Endometrium (tissue), 2 donors: ENCODE measurements around the gene KLF13.

Experiments used
- FAIRE-seq: peaks from 2 replicates; lab custom pipeline; 2012; peaks lifted over from hg19 to GRCh38; lab: Jason Lieb, UNC
- donor health status: control.
- donor health status: control.

Gene KLF13

DNA sequence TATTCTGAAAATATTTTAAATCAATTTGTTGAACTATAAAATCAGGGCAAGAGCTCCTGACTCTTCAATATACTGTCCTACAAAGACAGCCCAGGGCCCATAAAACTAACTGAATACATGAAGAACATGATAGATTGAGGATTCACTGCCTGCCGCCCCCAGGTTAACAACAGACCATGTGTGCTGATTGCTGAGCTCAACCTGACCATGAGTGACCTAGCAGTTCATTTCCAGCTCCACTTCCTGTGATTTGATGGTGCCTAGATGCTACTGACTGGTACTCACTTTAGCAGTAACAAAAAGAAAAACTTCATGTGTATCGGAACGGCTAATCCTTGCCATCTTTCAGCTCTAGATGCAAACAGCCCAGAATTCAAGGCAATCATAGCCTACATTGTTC, 9.6 kb upstream of the KLF13 start:
- FAIRE-seq = no peak

DNA sequence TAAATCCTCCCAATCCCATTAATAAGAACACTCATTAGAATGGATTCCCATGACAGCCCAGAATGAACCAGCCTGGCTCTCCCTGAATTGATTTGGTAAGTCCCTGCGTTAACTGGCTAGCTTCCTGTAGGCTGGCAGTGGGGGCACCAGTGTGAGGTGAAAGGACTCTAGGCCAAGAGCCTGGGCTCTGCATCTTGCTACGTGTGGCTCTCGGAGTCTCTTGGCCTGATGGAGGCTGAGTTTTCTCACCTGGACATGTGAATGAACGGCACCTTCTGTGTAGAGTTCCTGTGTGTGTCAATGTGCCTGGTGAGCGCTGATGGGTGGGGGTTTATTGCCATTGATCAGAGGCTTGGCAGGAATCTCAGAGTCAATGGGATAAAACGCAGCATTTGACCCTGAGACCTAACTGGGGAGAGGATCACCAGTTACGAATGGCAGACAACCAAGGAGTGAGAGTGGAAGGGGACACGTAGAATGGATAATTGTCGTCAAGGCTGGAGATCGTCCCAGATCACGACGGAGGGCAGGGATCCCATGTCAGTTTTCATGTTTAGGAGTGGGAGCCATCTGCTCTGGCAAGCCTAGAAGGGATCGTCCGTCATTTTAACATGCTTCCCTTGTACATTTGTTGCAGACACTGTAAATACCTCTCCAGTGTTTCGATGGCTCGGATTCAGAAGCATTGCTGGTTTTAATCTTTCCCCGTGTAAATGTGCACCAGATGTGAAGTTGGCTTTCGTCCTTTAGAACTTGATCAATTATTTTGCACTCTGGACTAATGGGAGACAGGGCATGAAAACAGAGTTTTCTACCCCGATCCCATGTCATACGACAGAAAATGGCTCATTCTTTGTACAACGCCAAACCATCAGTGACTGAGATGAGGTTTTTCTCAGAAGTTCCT, 9.0 kb upstream of the KLF13 start:
- no peak for FAIRE-seq

DNA sequence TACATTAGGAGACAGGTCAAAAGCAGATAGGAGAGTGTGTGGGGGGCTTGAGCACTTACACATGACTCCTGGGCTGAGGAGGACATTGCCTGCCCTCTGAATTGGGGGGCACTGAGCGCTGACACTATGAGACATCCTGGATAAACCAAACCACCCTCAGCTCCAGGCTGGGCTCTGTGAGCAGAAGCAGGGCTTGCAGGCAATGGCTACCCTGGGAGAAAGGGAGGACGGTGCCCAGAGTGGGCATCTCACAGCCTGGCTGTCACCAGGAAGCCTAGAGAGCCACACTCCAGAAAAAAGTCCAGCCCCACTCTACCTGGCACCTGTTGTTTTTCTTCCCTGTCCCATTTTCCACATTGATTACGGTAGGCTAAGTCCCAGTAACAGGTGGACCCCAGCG, 8.2 kb upstream of the KLF13 start:
- FAIRE-seq = no peak

DNA sequence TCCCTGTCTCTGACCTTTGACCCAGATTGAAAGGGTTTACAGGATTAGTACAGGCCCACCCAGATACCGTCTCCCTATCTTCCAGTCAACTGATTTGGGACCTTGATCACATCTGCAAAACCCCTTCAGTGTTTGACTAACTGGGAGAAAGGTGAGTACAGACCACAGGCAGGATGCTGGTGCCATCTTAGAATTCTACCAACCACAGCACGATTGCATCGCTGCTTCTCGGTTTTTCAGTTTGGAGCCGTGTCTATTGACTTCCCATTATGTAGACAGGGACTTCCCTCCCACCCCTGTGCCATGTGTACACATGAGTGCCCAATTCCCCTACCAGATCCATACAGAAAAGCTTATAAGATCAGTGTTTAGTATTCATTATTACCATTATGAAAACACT, 6.6 kb upstream of the KLF13 start:
- no peak for FAIRE-seq

DNA sequence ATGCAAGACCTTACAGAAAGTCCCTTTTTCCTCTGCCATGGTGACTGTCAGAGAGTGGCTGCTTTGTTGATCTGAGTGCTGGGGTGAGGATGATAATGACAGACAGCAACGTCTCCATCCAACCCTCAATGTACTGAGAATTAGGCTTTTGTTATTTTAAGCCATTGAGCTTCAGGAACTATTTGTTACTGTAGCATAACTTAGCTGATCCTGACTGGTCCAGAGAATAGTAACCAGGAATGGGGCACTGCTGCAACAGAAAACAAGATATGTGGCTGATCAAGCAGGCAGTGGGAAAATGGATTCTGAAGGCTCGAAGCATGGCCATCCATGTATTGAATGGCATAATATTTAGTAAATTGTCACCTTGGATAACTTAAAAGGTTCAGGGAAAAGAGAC, 5.2 kb upstream of the KLF13 start:
- FAIRE-seq = no peak

DNA sequence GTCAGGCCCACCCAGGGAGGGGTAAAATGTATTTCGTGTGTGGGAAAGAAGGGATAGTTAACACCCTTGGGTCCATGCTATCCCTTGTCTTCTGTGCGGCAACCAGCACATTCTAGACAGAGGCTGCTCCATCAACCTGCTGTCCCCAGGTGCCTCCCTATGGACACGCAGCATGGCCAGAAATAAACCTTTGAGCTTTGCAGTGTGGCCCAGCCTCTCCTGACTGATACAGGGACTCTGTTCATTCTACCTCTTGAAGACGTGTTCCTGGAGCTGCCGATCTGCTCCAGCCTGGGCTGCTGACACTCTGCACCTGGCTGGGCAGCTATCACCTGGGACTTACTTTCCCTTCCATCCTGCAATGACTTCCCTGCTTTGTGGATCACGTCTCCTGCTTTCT, 4.1 kb upstream of the KLF13 start:
- no peak for FAIRE-seq

DNA sequence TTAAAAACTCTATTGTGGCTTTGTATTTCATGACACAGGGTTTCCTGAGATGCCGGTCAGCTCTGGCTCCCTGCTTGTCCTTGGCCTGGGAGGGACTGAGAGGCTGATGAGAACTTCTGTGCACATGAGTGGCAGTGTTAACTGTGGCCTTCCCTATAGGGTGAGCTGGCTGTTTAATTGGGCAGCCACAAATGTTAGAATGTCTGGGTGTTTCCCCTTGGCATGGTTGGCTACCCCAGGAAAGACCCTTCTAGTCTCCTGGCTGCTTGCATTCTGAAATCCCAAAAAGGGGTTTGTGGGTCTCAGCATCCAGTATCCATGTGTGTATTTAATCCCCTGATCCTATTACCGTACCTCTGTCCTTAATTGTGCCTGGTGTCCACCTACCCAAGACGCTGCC, 3.0 kb upstream of the KLF13 start:
- no peak for FAIRE-seq

DNA sequence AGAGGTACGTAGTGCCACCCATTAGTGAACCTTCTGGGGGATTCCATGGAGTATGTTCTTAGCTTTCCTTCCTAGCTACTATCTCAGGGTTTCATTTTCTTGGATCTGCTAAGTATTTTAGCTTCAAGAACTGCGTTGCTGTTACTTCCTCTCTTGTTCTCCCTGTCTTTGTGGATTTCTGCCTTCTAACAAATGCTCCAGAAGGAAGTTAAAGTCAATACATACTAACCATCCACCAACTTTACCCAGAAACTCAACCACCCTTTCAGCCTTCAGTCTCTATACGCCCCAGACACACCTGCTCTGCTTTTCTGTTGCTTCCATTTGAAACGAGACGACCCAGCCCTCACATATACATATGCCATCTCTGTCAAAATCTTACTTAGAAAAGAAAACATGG, 2.4 kb upstream of the KLF13 start:
- no peak for FAIRE-seq

DNA sequence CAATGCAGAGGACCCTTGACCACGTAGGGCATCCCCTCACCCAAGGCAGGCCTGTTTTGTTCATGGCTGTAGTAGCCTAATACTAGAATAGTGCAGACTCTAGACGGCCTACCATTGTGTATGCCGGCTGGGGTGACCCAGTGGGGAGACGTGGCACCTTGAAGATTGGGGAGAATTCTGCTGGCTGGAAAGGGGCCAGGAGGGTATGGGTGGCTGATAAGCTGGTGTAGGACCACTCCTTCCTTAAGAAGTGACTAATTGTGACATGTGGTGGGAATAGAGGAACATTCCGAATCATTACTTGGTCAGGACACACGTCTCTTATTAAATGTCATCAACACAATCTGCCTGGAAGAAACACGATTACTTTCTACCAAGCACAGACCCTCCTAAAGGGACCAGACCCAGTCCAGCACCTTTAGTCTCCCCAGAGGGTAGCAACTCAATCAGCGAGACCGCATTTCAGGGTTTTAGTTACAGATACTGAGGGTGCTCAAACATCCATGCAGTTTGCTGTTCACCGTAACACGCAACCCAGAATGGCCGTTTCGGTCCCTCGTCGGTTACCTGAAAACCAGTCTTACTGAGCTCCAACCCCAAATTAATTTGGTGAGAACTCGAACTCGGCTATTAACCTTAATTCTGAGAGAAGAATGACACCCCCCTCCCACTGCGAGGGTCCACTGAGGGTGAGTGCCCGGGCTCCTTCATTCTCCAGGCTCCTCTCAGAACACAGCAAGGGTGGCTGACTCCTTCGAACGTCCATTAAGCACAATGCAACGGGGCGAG, 1.6 kb upstream of the KLF13 start:
- no peak for FAIRE-seq

DNA sequence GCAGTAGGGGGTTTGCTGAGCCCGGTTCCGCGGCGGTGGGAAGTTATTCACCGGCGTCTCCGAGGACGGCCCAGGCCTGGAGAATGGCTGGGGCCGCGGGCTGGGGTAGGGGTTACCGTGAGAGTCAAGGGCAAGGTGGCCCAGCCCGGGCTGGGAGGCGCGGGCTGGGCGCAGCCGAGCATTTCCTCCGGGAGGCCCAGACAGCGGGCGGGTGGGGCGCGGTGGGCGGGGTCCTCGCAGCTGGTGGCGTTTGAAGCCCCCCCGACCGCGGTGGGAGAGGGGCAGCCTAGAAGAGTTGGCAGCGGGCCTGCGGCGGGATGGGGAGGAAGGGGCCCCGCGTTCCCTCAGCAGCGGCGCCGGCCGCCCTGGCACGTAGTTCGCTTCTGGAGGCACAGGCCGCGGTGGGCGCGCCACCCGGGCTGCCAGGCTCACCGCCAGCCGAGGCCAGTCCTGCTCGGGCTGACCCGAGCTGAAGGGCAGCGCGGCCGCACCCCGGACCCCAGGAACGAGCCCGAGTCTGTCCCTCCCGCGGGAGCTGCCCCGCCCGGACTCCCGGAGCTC, 960 bp upstream of the KLF13 start:
- no peak for FAIRE-seq

DNA sequence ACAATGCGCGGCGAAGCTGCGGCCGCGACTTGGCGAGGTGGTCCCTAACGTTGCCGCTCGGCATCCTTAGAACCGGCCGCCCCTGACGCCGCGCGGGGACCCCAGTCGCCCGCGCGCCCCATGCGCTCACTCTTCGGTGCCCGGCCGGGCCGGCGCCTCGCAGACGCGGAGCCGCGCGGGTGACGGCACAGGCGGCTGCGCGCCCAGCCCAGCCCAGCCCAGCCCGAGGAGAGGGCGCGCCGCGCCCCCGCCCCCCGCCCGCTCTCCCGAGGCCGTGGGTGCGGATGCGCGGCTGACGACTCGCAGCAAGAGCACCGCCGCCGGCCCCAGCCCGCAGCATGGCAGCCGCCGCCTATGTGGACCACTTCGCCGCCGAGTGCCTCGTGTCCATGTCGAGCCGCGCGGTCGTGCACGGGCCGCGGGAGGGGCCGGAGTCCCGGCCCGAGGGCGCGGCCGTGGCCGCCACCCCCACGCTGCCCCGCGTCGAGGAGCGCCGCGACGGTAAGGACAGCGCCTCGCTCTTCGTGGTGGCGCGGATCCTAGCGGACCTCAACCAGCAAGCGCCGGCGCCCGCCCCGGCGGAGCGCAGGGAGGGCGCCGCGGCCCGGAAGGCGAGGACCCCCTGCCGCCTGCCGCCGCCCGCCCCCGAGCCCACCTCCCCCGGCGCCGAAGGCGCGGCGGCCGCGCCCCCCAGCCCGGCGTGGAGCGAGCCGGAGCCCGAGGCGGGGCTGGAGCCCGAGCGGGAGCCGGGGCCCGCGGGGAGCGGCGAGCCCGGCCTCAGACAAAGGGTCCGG, 437 bp downstream of the KLF13 start:
- FAIRE-seq = no peak

DNA sequence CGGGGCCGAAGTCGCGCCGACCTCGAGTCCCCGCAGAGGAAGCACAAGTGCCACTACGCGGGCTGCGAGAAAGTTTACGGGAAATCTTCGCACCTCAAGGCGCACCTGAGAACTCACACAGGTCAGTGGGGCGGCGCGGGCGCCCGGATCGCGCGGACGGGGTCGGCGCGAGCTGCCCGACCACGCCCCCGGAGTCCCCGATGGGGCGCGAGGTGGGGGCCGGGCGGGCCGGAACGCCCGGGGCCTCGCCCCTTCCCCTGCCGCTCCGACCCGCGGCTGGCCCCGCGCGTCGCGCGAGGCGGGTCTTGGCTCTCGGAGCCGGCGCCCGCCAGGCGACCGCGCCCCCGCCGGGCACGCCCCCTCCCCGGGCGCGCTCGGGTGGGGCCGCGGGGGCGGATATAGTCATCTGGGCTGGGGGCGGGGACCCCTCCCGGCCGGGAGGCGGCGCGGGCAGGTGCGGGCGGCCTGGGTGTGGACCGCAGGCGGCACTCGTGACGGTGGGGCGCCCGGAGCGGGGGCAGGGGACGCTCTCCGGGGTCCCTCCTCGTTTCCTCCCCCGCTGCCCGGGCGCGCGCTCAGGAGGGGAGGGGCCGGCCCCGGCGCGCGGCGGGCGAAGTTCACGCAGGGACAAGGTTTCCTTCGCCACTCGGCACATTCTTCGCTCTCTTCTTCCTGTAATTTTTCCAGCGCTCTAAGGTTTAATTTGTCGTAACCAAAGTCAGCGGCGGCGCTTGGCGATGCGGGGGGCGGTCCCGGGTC, 1.2 kb downstream of the KLF13 start:
- FAIRE-seq = no peak

DNA sequence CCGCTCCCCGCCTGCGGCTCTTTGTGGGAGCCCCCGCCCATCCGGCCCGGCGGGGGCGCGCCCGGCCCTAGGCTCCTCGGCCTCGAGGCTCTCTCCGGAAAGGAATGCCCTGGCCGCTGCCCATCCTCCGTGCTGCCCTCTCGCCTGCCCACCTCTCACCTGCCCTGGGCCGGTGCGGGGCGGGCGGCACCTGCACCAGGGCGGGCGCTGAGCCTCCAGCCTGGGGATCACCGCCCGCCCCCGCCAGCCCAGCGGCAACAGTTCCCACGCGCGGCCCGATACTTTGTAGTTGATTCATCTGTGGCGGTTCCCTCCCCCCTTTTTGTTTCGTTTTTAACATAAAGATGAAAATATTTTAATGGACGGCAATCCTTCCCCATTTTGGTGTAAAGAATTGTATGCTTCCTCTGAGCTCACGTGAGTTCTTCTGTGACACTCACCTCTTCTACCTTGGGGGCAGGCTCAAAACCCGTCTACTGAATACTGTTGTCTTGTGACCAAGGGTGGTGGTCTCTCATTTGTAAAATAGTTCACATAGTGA, 1.9 kb downstream of the KLF13 start:
- no peak for FAIRE-seq

DNA sequence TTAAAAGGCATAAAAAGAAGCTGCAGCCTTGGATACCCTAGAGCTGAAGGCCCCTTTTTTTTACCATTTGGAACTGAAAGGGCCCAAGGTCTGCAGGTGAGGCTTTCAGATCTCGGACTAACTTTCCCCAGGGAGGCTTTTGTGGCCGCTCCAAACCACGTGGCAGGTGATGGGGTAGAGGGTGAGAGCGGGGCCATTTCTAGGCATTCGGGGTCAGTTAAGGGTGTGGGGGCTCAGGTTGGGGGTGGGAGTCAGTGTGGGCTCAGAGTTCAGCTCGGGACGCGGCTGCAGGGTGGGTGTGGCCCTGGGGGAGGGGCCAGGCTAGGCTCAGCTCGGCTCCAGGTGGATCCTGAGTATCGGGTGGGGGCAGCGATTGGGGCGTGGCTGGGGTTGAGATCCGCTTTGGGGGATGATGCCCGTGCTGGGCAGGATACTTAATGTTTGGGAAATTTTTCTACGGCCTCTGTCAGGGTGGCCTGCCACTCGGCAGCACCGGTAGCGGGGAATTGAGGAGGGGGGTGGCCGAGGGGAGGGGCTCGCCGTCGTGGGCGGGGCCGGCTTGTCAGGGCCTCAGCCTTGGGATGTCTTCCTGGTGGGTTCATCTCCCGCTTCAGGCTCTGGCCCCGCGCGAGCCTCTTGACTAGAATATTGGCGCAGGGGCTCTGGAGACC, 2.5 kb downstream of the KLF13 start:
- no peak for FAIRE-seq

DNA sequence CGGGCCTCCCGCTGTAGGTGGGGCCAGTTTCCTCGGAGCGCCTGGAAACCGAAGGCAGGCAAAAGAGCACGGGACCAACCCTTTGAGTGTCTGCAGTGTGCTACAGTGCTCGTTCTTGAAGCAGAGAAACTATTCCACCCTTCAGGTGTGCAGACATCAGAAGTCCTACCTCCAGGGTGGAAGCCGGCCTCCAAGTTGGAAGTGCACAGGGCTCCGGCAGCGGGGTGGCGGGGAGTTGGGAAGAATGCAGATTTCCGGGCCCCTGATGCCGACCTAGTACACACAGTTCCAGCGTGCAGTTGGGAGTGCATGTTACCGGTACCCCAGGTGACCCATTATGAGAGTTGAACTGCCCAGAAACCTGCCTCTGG, 3.0 kb downstream of the KLF13 start:
- no peak for FAIRE-seq

DNA sequence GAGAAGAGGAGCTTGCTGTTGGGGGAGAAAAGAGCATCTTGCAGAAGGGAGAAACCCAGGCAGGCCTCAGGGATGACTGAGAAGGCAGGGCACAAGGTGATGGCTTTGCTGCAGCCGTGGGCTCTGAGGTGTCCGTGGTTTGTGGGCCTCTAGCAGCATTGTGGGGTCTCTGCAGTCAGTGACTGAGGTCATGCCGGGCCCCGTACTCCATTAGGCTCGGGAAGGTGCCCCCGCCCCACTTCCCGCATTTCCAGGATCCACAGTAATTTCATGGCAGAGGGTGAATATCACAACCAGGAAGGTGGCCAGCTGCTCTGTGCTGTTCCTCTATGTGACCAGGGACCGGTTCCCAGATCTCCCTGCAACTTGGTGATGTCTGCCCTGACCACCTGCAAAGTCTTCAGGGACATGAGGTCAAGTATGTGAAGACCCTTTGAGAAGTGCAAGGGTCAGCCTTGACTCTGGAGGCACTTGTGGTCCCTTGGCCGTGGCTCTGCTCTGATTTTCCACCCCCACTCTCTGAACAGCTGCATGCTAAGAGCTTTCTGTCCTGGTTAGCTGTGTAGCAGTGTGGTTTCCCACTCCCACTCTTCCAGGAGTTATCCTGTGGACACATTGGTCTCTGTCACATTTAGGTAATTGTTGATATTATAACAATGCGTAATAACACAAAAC, 3.6 kb downstream of the KLF13 start:
- no peak for FAIRE-seq

DNA sequence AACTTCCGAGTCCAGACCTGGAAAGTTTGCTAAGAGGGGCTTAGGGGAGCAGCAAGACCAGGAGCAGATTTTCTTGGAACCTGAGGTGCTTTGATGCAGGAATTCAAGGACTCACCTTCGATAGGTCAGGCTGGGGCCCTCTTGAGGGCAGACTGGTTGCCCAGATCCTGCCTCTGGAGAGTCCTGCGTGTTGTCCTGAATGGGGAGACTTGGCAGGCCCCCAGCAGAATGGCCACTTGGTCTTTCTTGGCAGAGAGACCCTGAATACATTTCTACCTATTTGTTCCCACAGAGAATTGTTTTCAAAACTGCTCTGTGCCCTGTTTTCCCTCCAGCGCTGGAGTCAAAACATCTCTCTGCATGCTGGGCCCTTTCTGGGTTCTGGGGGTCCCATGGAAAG, 4.2 kb downstream of the KLF13 start:
- no peak for FAIRE-seq

DNA sequence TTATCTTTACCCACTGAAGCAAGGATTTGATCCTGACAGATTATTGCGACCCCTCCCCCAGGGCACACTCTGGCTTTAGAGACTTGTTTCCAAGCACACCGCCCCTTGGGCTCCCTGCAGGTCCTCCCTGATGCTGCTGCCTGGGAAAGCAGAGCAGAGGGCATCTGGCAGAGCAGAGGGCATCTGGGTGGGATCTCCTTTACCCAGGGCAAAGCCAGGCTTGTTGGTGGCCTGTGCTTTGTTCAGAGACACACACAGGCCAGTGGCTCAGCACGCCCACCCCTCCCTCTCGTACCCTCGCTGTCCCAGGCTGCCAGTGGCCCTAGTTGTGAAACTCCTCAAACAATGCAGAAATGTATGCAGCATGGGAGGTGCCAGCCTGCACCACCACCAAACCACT, 4.8 kb downstream of the KLF13 start:
- FAIRE-seq = no peak

DNA sequence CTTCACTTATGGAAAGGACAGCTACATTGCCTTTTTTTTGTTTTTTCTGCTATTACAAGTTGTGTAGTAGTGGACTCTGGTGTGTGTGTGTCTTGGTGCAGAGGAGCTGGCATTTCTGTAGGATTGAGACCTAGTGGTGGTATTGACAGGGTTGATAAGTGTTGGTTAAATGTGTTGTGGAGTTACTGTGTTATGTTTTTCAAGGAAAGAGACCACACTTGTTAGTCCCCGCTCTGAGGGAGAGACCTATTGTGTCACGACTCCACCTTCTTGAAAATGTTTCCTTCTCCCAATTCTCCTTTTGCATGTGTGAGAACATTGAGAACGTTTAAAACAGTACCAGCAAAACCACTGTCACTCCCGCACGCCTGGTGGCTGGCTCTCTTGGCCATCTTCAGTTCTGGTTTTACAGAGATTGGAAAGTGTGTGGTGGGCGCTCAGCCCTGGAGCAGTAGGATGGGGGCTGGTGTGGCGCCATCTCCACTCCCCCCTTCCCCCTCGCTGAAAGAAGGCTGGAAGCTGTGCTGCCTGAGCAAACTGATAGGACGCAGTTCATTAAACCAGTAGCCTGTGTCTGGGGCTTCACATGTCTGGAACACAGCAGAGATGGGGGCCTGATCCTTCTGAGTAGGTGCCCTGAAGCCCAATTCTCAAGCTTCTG, 5.5 kb downstream of the KLF13 start:
- no peak for FAIRE-seq

DNA sequence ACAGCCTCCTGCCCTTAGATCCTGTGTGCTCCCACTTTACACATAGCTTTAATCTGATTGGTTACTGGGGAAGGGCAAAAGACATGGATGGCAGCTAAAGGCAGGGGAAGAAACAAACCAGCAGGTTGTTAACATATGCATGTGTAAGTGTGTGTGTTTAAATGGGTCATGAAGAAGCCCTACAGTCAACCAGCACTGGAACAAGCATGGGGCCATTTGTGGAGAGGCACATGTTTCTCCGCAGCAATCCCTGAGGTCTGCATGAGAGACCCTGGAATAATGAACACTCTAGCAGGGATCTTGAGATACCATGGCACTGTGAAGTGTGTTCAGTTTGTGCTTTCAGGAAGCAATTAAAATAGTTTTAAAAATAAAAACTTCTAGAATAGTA, 6.0 kb downstream of the KLF13 start:
- FAIRE-seq = no peak
